HG03354 (cell line): ENCODE measurements around the gene AP2B1.
"Not testable (repeated sequence)": the region's sequence is repeated elsewhere in the genome, so short reads cannot be mapped to it uniquely, and the experiment has no call there.

ENCODE experiments used
- ATAC-seq: cut with Tn5 transposase; IDR thresholded peaks from one replicate; pipeline ENCODE4 v1.9.1; 2021; ENCODE audit warnings: mild to moderate bottlenecking; ENCODE audit not compliant: unreplicated experiment, poor library complexity, severe bottlenecking

The AP2B1 gene

DNA sequence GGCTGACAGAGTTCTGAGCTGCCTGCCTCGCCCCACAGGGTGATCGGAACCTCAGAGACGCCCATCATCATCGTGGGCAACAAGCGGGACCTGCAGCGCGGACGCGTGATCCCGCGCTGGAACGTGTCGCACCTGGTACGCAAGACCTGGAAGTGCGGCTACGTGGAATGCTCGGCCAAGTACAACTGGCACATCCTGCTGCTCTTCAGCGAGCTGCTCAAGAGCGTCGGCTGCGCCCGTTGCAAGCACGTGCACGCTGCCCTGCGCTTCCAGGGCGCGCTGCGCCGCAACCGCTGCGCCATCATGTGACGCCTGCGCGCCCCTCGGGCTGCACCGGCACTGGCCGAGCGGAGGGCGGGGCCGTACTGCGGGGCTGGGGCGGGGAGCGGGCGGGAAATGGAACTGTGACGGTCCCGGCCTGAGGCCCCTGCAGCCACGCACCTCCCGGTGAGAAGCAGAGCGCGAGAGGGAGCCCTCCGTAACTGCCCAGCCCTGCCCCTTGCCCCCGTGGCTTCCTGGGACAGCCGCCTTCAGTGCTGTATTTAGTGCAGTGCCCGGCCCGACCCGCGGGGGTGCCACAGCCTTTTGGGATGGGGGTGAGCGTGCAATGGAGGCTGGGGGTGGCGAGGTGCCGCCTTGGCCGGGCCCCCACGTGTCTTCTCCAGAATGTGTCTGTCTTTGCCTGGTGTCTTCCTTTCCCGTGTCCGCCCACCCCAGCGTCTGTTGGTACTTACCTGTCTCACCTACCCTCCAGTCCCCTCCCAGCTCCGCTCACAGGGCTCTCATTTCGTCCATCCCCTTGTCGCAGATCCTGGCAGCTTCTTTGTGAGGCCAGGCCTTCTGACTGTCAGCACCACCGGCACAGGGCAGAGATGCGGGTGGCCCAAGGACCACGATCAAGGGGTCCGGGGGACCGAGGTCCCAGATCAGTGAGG, 154.1 kb downstream of the AP2B1 start:
- no peak for ATAC-seq

DNA sequence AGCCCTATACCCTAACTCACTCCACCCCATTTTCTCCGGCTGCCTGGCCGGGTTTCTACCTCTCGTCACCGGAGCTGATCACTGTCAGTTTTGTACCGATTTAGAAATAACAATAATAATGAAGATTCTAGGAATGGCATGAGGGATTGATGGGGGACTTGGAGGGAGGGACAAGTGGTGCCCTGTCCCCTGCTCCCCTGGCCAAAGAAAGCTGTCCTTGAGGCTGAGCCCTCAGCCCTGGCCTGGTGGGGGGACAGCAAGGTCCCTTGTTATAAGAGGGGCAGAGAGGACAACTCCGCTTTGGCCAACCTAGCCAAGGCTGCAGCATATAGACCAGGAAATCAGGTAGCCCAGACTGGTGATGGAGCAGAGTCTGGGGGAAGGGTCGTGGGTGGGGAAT, 155.4 kb downstream of the AP2B1 start:
- ATAC-seq: no peak

DNA sequence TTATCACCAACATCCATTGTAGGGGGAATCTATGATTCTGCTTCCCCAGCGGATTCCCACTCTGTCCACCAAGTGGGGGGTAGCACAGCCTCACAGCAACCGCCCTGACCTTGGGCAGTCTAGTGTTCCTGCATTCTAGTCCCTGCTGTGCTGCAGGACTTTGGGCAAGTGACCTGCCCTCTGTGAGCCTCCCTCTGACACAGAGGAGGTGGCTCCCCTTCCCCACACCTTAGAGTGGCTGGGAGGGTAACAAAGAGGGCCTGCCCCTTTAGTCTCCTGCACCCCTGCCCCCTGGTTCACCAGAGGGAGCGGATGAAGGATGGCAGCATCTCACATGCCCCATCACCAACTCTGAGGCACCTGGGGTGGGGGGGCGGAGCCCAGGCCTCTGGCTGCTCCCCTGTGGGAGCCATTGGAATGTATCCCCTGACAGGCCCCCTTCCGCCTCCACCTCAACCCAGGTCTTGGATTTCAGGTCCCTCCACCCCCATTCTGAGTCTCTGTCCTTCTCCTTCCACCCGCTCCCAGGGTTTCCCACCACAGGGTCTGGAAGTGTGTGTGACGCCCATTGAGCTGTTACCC, 155.9 kb downstream of the AP2B1 start:
- ATAC-seq: no peak

DNA sequence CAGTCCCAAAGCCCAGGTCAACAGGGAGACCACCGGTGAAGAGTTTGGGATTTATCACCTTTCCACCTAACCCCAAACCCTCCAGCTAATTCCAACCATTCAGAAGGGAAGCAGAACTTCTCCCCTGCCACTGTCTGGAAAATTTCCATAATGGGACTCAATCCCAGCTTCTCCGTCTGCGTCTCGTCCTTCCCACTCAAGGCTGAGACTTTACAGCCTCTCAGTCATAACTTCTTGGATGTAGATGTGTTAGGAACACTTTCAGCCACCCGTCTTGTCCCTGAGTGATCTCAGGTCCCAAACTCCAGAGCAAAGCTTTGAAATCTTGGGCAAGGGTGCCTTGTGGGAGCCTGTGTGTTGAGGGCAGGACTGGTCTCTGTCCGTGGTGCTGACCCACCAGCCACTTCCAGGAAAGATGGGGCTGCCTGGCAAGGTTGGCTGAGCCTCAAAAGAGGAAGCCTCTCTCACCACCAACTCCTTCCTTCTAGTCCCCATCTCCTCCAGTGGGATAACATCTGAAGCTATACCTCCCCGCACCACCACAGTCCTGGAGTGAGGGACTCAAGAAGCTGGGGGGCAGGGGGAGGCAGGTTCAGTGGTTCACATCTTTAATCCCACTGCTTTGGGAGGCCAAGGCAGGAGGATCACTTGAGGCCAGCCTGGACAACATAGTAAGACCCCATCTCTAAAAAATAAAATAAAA, 156.7 kb downstream of the AP2B1 start:
- no peak for ATAC-seq

DNA sequence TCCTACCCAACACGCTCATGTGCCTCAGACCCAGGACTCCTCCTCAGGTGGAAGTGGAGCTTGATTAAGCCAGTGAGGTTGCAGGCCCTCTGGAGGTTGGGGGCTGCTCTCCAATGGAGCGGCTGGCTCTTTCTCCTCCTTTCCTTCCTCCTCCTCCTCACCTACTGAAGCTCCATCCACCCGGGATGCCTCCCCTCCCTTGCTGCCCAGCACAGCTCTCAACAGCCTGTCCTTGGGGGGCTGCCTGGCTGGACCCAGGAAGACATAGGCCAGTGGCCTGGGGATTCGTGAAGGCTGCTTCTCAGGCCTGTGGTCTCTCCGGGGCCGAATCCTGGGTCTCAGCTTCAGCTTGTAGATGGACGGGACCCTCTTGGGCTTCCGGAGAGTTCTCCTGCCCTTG, 157.7 kb downstream of the AP2B1 start:
- no peak for ATAC-seq

DNA sequence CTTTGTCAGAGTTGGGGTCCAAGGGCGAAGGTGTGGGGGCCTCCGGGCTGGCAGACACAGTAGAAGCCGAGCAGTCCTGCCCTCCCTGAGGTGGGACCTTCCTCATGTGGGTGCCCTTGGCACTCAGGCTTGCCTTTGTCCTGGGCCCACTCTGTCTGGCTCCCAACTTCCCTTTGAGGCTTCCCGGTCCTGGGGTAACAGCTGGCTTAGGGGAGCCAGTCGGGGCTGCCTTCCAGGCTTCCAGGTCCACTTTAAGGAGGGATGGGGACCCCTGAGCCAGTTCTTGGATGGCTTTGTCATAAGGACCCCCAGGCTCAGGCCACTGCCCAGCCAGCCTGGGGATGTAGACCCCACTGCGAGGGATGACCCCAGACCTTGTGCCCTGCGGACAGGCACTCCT, 158.1 kb downstream of the AP2B1 start:
- no peak for ATAC-seq

DNA sequence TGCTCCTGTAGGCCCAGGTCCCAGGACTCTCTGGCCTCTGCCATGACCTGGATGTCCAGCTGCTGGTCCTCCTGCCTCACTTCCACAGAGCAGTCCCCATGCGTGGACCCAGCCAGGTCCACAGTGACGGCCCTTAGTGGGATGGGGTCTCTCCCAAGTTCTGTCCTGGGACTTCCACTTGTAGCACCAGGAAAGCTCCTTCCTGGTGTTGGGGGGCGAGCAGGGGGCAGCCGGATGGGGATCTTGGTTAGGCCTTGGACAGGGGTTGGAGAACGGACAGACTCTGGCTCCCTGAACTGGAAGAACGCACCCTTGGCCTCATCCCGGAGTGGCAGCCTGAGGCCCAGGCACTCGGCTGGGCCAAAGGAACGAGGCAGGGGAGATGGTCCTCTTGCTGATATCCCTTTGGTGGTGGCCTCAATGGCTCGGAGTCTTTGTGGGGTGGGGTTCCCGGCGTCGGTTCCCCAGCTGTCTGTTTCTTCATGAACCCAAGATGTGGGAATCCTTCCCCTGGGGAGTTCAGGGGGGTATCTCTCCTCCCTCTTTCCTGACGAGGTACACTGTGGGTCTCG, 158.7 kb downstream of the AP2B1 start:
- no peak for ATAC-seq

DNA sequence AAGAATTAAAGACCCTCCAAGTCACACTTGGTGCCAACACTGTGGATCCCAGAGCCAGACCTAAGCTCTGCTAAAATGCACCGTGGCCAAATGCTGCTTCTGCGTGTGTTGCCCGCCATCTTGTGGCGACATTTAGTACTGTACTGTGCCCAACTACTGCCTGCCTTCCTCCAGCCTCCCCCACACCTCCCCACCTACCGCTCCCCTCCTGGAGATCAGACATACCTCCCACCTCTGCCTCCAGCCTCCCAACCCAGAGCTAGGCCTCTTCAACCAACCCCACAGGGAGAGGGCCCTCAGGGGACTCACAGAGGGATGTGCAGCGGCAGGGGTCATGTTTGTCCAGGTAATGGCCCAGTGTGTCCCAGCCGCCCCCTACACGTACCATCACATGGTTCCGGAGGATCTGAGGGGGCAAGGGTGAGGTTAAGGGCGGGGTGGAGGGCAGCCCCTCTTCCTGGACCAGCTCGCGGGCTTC, 160.5 kb downstream of the AP2B1 start:
- peak; percentile 50 for ATAC-seq

DNA sequence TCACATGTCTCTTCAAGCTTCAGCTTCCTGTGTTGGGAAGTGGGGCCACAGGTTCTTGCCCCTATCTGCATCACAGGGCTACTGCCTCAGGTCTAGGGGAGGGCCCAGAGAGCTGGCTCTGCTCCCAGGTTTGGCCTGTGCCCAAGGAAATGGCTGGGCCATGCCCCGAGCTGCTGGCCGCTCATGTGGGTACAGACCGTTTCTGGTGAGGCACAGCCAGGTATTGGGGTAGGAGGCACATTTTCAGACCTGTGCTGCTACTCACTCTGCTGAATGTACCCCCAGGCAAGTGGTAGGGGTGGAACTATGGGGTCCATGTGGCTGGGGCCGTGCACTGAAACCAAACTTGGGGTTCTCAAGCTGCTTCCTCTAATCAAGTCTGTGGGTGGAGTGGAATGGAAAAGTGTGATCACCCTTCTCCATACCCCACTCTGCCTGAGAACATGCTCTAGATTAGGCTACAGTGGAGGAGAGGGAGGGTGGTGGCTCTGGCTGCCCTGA, 161.3 kb downstream of the AP2B1 start:
- no peak for ATAC-seq

DNA sequence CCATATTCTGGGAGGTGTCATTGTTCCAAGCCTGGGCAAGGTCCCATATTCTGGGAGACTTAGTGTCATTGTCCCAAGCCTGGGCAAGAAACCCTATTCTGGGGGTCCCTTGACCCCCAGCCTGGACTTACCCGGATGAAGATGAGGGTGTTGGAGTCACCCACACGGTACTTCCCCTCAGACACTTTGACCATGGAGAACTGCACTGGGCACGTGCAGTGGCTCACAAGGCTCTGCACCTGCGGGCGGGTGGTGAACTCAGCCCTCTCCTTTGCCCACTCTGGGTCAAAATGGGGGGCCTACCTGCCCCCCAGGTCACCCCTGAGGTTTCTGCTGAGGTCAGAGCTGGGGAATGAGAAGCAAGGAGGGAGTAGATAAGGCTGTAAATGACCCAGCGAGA, 161.9 kb downstream of the AP2B1 start:
- no peak for ATAC-seq

DNA sequence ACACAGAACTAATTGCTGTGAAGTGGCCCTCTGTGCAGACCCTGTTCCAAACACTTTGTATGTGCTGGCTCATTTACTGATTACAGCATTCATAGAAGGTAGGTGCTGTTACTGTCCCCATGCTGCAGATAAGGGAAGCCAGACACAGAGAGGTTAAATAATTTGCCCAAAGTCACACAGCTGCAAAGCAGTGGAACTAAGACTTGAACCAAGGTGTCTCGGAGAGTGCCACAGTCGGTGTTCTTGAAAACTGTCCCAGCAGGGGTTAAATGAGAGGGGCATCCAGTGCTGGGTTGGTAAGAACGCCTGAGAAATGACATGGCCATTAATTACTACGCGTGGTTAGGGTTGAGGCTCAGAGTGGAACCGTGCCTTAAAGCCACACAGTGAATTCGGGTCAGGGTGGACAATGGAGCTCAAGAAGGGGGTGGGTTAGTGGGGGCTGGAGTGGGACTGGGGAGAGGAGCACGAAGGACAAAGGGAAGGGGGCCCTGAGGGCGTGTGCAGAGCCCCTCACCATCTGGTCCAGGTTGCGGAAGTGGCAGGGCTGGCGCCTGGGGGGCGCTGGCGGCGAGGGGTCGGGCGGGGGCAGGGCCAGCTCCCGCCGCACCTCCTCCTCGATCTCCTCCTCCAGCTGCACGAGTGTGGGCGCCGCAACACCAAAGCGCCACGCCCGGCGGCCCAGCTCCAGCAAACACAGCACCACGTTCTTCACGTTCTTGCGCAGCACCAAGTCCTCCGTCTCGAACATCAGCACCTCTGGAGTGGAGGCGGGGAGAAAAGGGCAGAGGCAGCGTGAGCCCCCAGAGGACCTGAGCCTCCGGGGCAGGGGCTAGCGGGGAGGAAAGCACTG, 162.7 kb downstream of the AP2B1 start:
- ATAC-seq: no peak

DNA sequence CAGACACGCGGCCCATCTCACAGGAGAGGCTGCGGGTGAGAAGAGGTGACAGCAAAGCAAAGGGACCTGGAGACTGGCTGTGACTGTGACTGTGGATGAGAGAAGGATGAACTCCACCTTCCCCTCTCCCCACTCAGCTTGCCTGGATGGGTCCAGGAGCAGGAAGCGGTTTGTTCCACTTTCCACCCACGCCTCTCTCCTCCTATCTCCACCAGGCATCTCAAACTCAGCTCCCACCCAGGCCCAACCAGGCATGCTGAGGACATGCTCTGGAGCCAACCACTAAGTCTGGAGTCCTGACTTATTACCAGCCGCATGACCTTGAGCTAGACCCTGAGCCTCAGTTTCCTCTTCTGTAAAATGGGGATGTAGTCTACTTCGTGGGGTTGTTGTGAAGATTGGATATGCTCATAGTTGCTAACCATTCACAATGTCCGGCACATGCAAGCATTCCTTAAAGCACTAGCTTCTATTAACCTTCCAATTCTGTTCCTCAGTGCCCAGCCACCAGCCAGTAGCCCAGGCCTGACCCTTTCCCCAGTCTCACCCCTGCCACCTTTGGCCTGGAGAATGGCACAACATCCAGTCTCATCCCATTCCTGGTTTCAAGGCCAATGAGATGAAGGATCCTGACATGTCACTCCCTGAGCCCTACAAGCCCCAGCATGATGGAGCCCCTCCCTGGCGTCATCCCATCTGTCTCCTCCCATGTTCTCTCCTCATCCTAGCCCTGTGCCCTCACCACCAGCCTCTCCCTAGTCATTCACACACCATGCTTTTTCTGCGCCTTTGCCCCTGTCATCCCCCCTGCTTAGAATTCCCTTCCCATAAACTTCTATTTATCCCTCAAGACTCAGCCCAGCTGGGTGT, 163.6 kb downstream of the AP2B1 start:
- no peak for ATAC-seq

DNA sequence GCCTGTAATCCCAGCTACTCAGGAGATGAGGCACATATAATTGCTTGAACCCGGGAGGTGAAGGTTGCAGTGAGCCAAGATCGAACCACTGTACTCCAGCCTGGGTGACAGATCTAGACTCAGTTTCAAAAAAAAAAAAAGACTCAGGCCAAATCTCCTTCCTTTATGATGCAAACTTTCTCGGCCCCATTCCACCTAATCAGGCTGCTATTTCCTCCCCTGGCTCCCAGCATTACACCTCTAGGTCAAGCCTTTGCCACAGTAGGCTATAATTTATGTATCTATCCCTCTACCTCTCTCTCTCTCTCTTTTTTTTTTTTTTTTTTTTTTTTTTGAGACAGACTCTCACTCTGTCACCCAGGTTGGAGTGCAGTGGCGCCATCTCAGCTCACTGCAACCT, 164.4 kb downstream of the AP2B1 start:
- ATAC-seq: not testable (repeated sequence)

DNA sequence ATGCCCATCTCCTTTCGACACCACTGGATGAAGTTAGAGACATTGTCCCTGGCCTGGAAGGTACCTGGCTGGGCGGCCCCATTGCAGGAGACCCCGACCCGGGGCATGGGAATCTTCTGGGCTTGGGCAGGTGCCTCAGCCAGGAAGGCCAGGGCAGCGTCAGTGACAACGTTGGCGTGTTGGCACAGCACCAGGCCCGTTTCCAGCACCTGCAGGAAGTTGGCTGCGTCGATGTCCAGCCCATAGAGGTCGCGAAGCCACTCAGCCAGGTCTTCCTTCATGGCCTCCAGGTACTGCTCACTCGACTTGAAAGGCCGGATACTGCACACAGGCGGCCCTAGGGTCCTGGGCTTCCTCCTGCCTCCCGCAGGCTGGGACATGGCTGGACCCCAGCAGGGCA, 165.3 kb downstream of the AP2B1 start:
- ATAC-seq: no peak

DNA sequence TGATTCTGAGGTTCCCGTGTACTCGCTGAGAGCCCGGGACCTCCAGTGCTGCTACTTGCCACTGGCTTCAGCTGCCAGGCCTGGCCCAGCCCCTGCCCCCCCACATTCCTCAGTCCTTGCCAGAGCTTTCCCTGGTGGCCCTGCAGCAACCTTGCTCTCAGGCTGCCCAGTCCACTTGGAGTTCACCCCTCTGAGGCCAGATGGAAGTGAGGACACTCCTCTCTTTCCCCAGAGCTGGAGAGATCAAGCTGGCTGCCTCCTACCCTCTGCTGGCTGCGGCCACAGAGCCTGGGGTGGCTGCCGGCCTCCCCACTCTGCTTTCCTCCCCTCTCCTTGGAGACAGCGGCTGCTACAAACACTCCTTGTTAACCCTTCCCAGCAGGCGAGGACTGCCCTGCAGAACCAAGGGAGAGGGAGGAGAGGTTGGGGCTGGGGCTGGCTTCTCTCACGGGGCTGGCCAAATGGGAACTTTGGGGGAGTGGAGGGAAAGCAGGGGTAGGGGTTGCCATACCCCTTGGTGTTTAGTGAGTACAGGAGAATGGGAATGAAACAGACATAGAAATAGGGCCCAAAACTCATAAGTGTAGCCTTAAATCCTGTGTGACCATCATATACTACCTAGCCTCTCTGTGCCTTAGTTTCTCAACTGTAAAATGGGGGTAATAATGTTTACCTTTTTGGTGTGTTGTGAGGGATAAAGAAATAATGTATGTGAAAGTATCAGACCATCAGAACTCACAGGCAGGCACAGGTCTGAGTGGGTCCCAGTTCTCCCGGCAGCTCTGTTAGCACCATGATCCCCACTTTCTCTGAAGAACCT, 166.0 kb downstream of the AP2B1 start, which contains the start of gene GAS2L2:
Gene GAS2L2, minus strand, starts transcription at position 295 of the 820 bp plus-strand sequence. CDS start 389 bp downstream, outside the sequence.
- no peak for ATAC-seq

DNA sequence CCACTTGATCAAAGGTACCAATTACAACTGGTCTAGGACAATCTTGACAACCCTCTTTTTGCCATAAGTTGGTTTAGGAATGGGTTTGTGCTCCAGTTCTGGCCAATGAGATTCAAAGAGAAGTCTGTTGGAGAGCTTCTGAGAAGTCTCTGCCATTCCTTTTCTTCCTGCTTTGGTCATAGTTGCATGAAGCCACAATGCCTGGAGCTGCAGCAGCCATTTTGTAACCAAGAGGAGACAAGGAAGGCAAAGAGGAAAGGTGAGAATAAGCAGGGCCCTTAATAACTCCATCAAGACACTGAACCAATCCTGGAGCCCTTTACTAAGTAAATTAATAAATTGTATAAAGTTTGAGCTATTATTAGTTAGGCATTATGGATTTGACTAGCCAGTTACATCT, 170.1 kb downstream of the AP2B1 start:
- ATAC-seq: no peak

DNA sequence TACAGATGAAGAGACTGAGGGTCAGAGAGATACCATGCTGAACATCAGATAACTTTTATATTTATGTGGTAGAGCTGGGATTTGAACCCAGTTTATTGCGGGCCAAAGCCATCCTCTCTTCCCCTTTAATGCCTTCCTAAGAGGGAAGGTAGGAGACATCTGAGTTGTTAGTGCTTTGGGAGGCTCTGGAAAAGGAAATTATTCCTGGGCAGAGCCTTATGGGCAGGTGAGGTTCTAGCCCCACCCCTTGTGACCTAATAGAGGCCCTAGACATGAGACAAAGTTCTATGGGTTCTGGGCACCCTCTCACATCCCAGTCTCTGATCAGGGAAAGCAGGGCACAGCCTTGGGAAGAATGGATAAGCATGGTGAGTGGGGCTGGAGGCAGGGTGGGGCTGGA, 173.5 kb downstream of the AP2B1 start, which contains the start of gene C17orf50:
Gene C17orf50, plus strand, starts transcription at position 301 of the 400 bp plus-strand sequence. Its CDS starts 55 bp downstream, at position 356.
- no peak for ATAC-seq
